ENCODE data around the gene S100A3. TPM values are rescaled to one million over a fixed set of nuclear protein-coding genes. Genes with fewer than 3 reads are reported as not detected.
A peak's percentile ranks its signal among the peaks of the same experiment; 100 is the strongest.

Gene S100A3
- polyA plus RNA-seq, 4 donors = 0.18 to 0.39 (median 0.22) TPM

- DNase-seq (ENCODE audit: low read depth in 4 of 4, low spot score in 3 of 4) = no peak
Measured at GRCh38 chr1:153515504-153516394, 33.3 kb downstream of the S100A3 start.

DNA sequence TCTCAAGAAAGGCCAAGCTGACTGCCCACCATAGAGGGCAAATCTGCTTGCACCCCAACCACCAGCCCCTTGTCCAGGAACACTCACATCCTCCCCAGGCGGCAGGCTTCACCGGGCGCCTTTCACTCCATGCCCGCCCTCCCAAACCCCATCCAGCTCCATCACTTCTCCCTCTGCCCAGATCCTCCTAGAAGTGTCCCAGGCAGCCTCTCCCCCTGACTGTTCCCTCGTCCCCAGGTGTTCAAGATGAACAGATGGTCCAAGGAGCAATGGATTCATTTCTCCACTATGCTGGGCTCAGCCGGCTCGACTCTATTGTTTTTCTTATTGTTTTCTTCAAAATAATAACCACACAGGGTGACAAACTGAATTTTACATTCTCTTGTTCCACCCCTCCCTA is 35.4 kb downstream of the S100A3 start:
- no peak for DNase-seq (ENCODE audit: low read depth in 4 of 4, low spot score in 3 of 4)

GRCh38 chr1:153513023-153513422 is 36.0 kb downstream of the S100A3 start:
- DNase-seq (ENCODE audit: low read depth in 4 of 4, low spot score in 3 of 4) = no peak

GRCh38 chr1:153510984-153511410 is 38.1 kb downstream of the S100A3 start:
- peak in 2 of 4 donors; percentile 55 to 66 for DNase-seq (ENCODE audit: low read depth in 4 of 4, low spot score in 3 of 4)

- no peak for DNase-seq (ENCODE audit: low read depth in 4 of 4, low spot score in 3 of 4)
Measured at GRCh38 chr1:153509729-153510354, 39.2 kb downstream of the S100A3 start.

DNA sequence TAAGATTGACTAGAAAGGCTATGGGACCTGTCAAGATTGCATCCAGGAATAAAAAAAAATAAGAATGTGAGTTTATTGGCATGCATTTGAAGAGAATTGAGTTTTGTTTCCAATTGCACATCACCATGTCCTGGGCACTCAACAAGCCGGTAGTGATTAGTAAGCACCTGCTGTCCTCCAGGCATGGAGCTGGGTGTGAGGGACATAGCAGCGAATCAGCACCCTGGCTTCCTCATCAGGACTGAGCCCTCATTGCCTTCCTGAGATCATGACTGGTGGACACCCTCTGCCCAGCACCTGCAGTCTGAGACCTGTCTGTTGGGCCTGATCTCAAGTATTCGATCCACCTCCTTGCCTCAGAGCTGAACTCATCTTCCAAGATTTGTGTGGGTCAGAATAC is 40.0 kb downstream of the S100A3 start:
- DNase-seq (ENCODE audit: low read depth in 4 of 4, low spot score in 3 of 4) = no peak

GRCh38 chr1:153507926-153508583 is 41.0 kb downstream of the S100A3 start:
- no peak for DNase-seq (ENCODE audit: low read depth in 4 of 4, low spot score in 3 of 4)

DNA sequence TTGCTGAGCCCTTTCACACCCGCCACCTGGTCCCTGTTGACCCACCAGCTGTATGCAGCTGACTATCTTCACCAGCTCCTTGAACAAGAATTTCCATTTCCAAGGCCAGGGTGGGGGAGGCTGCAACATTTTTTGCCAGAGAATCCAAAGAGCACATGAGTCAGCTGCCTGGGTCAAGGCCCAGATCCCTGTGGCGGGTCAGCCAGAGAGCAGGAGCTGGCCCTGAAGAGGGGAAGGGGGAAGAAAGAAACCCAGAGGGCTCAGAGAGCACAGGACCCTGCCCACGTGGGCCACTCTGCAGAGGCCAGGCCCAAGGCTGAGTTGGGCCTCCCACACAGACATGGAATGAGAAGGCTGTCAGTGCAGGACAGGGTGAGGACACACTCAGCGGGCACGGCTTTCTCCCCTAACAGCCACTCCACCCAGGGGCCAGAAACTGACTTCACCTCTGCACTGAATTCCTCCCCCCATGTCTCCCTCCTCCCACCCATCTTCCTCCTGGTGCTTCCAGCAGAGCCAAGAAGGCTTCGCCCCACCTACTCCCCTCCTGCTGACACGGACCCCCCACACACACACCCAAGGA is 42.1 kb downstream of the S100A3 start:
- peak in 2 of 4 donors; percentile 31 to 63 for DNase-seq (ENCODE audit: low read depth in 4 of 4, low spot score in 3 of 4)

GRCh38 chr1:153506386-153506785 is 42.7 kb downstream of the S100A3 start:
- no peak for DNase-seq (ENCODE audit: low read depth in 4 of 4, low spot score in 3 of 4)

DNA sequence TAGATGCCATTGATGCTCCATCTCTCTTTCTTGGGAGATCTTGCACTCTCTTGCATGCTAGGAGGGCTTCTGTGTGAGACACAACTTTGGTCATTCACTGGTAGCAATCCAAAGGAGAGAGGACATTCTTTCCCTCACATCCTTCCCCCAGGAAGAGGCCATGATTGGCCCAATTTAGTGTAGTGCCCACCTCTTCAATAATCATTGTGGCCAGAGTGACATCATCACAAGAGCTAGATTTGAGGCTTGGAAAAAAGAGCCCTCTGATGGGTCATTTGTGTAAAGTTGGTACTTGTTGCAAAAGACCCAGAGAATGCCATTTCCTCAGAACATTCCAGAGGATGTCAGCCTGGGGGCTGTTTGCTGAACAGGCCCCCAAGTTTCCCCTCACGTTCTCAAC is 43.5 kb downstream of the S100A3 start:
- no peak for DNase-seq (ENCODE audit: low read depth in 4 of 4, low spot score in 3 of 4)

GRCh38 chr1:153503766-153504165 is 45.3 kb downstream of the S100A3 start:
- no peak for DNase-seq (ENCODE audit: low read depth in 4 of 4, low spot score in 3 of 4)

DNA sequence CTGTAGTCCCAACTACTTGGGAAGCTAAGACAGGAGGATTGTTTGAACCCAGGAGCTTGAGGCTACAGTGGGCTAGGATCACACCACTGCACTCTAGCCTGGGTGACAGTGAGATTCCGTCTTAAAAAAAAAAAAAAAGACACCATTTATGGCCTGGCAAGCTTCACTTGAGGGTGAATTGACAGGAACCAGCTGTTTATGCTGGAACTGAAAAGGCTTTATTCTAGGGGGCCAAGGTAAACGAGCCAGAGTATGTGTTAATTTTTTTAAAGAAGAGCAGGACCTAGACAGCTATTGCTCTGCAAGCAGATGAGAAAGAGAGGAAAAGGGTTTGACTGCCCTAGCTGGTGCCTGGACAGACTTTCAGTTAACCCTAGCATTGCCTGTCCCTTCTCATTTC is 50.3 kb downstream of the S100A3 start:
- DNase-seq (ENCODE audit: low read depth in 4 of 4, low spot score in 3 of 4) = no peak

Other genes starting within 250 kb of the S100A3 start
- not detected for gene PGLYRP3, start 236.3 kb downstream of the S100A3 start, polyA plus RNA-seq (ENCODE audit: insufficient read length in 4 of 4)
- not detected for gene PGLYRP4, start 200.4 kb downstream of the S100A3 start, polyA plus RNA-seq (ENCODE audit: insufficient read length in 4 of 4)
- 10 to 100 TPM in 3 of 4 donors, 1 to 10 TPM in 1; 7.2 to 34.0 (median 24.9) TPM for gene S100A9, start 191.4 kb downstream of the S100A3 start, polyA plus RNA-seq (ENCODE audit: insufficient read length in 4 of 4)
- gene S100A12, start 173.6 kb downstream of the S100A3 start, polyA plus RNA-seq (ENCODE audit: insufficient read length in 4 of 4) = 1 to 10 TPM in 3 of 4 donors, not detected in 1; 1.4 to 3.0 (median 1.7) TPM
- 10 to 100 TPM in 3 of 4 donors, 1 to 10 TPM in 1; 5.5 to 22.6 (median 16.0) TPM for gene S100A8, start 158.2 kb downstream of the S100A3 start, polyA plus RNA-seq (ENCODE audit: insufficient read length in 4 of 4)
- not detected for gene S100A7A, start 132.7 kb downstream of the S100A3 start, polyA plus RNA-seq (ENCODE audit: insufficient read length in 4 of 4)
- under 1 TPM in 1 of 4 donors, not detected in 3; 0.47 TPM for gene S100A7, start 88.6 kb downstream of the S100A3 start, polyA plus RNA-seq (ENCODE audit: insufficient read length in 4 of 4)
- 100 to 1,000 TPM; 185 to 449 (median 318) TPM for gene S100A6, start 13.3 kb downstream of the S100A3 start, polyA plus RNA-seq (ENCODE audit: insufficient read length in 4 of 4)
- gene S100A5, start 8.3 kb downstream of the S100A3 start, polyA plus RNA-seq (ENCODE audit: insufficient read length in 4 of 4) = 1 to 10 TPM in 1 of 4 donors, under 1 TPM in 3; 0.49 to 1.0 (median 0.82) TPM
- gene S100A4, start 3.5 kb downstream of the S100A3 start, polyA plus RNA-seq (ENCODE audit: insufficient read length in 4 of 4) = 100 to 1,000 TPM in 1 of 4 donors, 10 to 100 TPM in 3; 36.5 to 106 (median 59.5) TPM
- 10 to 100 TPM in 1 of 4 donors, 1 to 10 TPM in 3; 1.4 to 11.8 (median 7.7) TPM for gene S100A2, start 16.6 kb upstream of the S100A3 start, polyA plus RNA-seq (ENCODE audit: insufficient read length in 4 of 4)
- gene S100A16, start 63.9 kb upstream of the S100A3 start, polyA plus RNA-seq (ENCODE audit: insufficient read length in 4 of 4) = 100 to 1,000 TPM in 3 of 4 donors, 10 to 100 TPM in 1; 91.7 to 107 (median 101) TPM
- gene S100A14, start 67.1 kb upstream of the S100A3 start, polyA plus RNA-seq (ENCODE audit: insufficient read length in 4 of 4) = 10 to 100 TPM in 3 of 4 donors, under 1 TPM in 1; 0.96 to 29.2 (median 18.9) TPM
- gene S100A13, start 78.2 kb upstream of the S100A3 start, polyA plus RNA-seq (ENCODE audit: insufficient read length in 4 of 4) = 100 to 1,000 TPM; 121 to 152 (median 151) TPM
- 10 to 100 TPM in 3 of 4 donors, 1 to 10 TPM in 1; 1.5 to 23.5 (median 18.9) TPM for gene S100A1, start 79.2 kb upstream of the S100A3 start, polyA plus RNA-seq (ENCODE audit: insufficient read length in 4 of 4)
- gene CHTOP, start 84.8 kb upstream of the S100A3 start, polyA plus RNA-seq (ENCODE audit: insufficient read length in 4 of 4) = 100 to 1,000 TPM in 3 of 4 donors, 10 to 100 TPM in 1; 99.3 to 149 (median 123) TPM
- 10 to 100 TPM; 45.9 to 59.5 (median 52.3) TPM for gene SNAPIN, start 109.4 kb upstream of the S100A3 start, polyA plus RNA-seq (ENCODE audit: insufficient read length in 4 of 4)
- gene ILF2, start 121.7 kb upstream of the S100A3 start, polyA plus RNA-seq (ENCODE audit: insufficient read length in 4 of 4) = 100 to 1,000 TPM; 243 to 320 (median 286) TPM
- gene NPR1, start 129.4 kb upstream of the S100A3 start, polyA plus RNA-seq (ENCODE audit: insufficient read length in 4 of 4) = 10 to 100 TPM; 36.2 to 74.9 (median 63.8) TPM
- gene INTS3, start 178.8 kb upstream of the S100A3 start, polyA plus RNA-seq (ENCODE audit: insufficient read length in 4 of 4) = 100 to 1,000 TPM in 2 of 4 donors, 10 to 100 TPM in 2; 71.4 to 144 (median 105) TPM
- gene SLC27A3, start 226.1 kb upstream of the S100A3 start, polyA plus RNA-seq (ENCODE audit: insufficient read length in 4 of 4) = 10 to 100 TPM; 31.8 to 50.5 (median 41.7) TPM

All from left renal pelvis (tissue), 4 donors.